ENCODE results near the gene FHIT. TPM values are rescaled to one million over a fixed set of nuclear protein-coding genes. Genes with fewer than 3 reads are reported as not detected.

FHIT gene
- polyA plus RNA-seq, 1 donor: 5.5 TPM

GRCh38 chr3:60313231-60313798, 937.9 kb downstream of the FHIT start:
- DNase-seq: no peak

- DNase-seq: no peak
Observed at GRCh38 chr3:60309539-60310268, 941.5 kb downstream of the FHIT start.

- no peak for DNase-seq
Observed at GRCh38 chr3:60308808-60309207, 942.4 kb downstream of the FHIT start.

- DNase-seq: no peak
Observed at GRCh38 chr3:60307562-60308199, 943.6 kb downstream of the FHIT start.

- DNase-seq: no peak
Observed at GRCh38 chr3:60304112-60304511, 947.1 kb downstream of the FHIT start.

GRCh38 chr3:60303160-60303559, 948.1 kb downstream of the FHIT start:
- DNase-seq: no peak

- no peak for DNase-seq
Observed at GRCh38 chr3:60301142-60301541, 950.1 kb downstream of the FHIT start.

GRCh38 chr3:60298141-60298540, 953.1 kb downstream of the FHIT start:
- DNase-seq: no peak

- DNase-seq: peak; percentile 35
Observed at GRCh38 chr3:60294181-60294580, 957.1 kb downstream of the FHIT start.

GRCh38 chr3:60291115-60291514, 960.1 kb downstream of the FHIT start:
- no peak for DNase-seq

GRCh38 chr3:60290122-60290492, 961.1 kb downstream of the FHIT start:
- DNase-seq: no peak

- DNase-seq: no peak
Observed at GRCh38 chr3:60289341-60290121, 961.7 kb downstream of the FHIT start.

GRCh38 chr3:60282866-60283265, 968.4 kb downstream of the FHIT start:
- no peak for DNase-seq

GRCh38 chr3:60281970-60282369, 969.3 kb downstream of the FHIT start:
- DNase-seq: no peak

GRCh38 chr3:60277361-60277800, 973.9 kb downstream of the FHIT start:
- no peak for DNase-seq

GRCh38 chr3:60276615-60277014, 974.6 kb downstream of the FHIT start:
- DNase-seq: no peak

- no peak for DNase-seq
Observed at GRCh38 chr3:60274646-60275045, 976.6 kb downstream of the FHIT start.

- no peak for DNase-seq
Observed at GRCh38 chr3:60274098-60274497, 977.2 kb downstream of the FHIT start.

GRCh38 chr3:60269829-60270266, 981.4 kb downstream of the FHIT start:
- DNase-seq: no peak

- DNase-seq: no peak
Observed at GRCh38 chr3:60269377-60269776, 981.9 kb downstream of the FHIT start.

- DNase-seq: no peak
Observed at GRCh38 chr3:60268123-60268522, 983.1 kb downstream of the FHIT start.

GRCh38 chr3:60266444-60266843, 984.8 kb downstream of the FHIT start:
- no peak for DNase-seq

GRCh38 chr3:60263191-60263590, 988.1 kb downstream of the FHIT start:
- no peak for DNase-seq
